Measurements from ENCODE around the gene LPCAT1.

DNA sequence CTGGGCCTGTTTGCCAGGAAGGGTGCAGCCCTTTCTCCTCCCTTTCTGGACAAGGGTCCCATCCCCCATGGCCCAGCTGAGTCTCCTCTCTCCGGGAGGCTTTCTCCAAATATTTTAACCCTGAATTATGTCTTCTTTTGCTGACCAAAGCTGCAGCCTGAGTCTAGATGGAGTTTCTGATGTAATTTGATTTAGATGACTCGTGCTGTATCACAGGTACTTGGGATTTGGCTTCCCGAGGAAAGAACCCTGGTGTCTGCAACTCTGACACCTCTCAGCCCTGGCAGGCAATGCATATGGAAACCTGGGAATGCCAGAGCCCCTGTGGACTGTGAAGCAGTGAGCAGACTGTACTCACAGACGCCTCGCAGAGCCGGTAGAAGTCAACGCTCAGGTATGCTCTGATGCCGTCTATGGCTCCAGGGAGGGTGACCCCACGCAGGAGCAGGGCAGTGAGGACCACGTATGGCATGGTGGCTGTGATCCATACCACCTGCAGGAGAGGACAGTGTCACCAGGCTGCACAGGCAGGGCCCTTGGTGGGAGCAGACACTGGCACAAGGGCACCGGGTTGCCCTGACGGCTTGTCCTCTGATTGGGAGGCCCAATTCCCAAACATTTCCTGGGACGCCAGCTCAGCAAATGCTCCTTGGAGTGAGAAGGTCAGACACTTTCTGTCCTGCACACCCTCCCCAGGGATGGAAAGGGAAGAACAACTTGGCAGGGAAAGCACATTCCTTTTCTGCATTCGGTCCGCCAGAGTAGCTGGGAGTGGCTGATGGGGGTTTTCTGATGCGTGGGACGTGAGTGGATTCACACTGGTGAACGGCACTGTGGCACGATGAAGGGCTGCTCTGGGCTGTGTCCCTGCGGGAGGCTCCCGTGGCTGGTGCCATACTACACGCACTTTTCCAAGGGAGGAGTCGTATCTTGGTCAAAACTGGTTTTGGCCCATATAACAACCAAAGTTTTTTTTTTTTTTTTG lies 103.3 kb downstream of the LPCAT1 start:
- TF ChIP-seq, protein P1, sequence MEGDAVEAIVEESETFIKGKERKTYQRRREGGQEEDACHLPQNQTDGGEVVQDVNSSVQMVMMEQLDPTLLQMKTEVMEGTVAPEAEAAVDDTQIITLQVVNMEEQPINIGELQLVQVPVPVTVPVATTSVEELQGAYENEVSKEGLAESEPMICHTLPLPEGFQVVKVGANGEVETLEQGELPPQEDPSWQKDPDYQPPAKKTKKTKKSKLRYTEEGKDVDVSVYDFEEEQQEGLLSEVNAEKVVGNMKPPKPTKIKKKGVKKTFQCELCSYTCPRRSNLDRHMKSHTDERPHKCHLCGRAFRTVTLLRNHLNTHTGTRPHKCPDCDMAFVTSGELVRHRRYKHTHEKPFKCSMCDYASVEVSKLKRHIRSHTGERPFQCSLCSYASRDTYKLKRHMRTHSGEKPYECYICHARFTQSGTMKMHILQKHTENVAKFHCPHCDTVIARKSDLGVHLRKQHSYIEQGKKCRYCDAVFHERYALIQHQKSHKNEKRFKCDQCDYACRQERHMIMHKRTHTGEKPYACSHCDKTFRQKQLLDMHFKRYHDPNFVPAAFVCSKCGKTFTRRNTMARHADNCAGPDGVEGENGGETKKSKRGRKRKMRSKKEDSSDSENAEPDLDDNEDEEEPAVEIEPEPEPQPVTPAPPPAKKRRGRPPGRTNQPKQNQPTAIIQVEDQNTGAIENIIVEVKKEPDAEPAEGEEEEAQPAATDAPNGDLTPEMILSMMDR (IDR thresholded peaks at IDR 0.05), result no peak
- TF ChIP-seq EP300 (IDR thresholded peaks at IDR 0.05), result no peak

Data from tibial nerve (tissue), 4 donors.